Measurements from ENCODE around the gene CENPX.

CENPX gene

DNA sequence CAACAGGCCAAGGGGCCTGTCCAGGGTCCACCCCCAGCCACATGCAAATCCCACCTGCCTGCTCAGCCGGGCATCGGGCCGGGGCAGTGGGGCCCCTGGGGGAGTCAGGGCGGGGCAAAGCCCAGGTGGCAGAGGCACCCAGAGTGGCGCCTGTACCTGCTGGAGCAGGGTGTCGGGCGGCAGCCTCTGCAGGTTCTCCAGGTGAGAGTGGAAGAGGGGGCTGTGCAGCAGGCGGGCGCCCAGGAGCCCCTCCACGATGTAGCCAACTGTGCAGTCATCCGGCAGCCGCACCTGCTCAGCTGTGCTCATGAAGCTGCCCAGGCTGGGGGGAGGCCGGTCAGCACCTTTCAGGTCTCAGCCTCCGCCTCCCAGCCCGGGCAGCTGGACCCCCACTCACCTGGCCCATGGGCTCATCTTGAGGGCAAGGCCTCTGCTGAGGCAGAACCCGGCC lies 26.9 kb upstream of the CENPX start:
- H3K36me3 ChIP-seq (ENCODE audit: control insufficient read depth in 5 of 5, insufficient read depth in 5 of 5, low read length in 5 of 5), result peaks cover 0 to 47% (median 35%) of the 10 kb centered on the region in 5 donors
- no peak overlapping the region for H3K27ac ChIP-seq (ENCODE audit: low read depth, low read length)
- no peak overlapping the region for H3K9ac ChIP-seq (ENCODE audit: low read length in 5 of 5)
- H3K4me3 ChIP-seq (ENCODE audit: low read depth in 1 of 5, low read length in 5 of 5), result no peak overlapping the region
- peaks cover 4 to 41% (median 30%) of the 10 kb centered on the region in 5 donors for H3K4me1 ChIP-seq (ENCODE audit: control insufficient read depth in 5 of 5, insufficient read depth in 5 of 5, low read length in 5 of 5)
- no peaks in the 10 kb centered on the region for H3K9me3 ChIP-seq (ENCODE audit: control insufficient read depth in 5 of 5, low read length in 5 of 5)
- no peaks in the 10 kb centered on the region for H3K27me3 ChIP-seq (ENCODE audit: control insufficient read depth in 5 of 5, insufficient read depth in 4 of 5, low read length in 5 of 5)

GRCh38 chr17:82049106-82049505 lies 26.4 kb upstream of the CENPX start:
- Histone ChIP-seq H3K27ac (ENCODE audit: low read depth, low read length) (no peak overlapping the region), H3K36me3 (ENCODE audit: control insufficient read depth in 5 of 5, insufficient read depth in 5 of 5, low read length in 5 of 5) (peaks cover 0 to 42% (median 30%) of the 10 kb centered on the region in 5 donors), H3K27me3 (ENCODE audit: control insufficient read depth in 5 of 5, insufficient read depth in 4 of 5, low read length in 5 of 5) (no peaks in the 10 kb centered on the region), H3K4me3 (ENCODE audit: low read depth in 1 of 5, low read length in 5 of 5) (no peak overlapping the region), H3K4me1 (ENCODE audit: control insufficient read depth in 5 of 5, insufficient read depth in 5 of 5, low read length in 5 of 5) (peaks cover 4 to 39% (median 30%) of the 10 kb centered on the region in 5 donors), H3K9ac (ENCODE audit: low read length in 5 of 5) (no peak overlapping the region), H3K9me3 (ENCODE audit: control insufficient read depth in 5 of 5, low read length in 5 of 5) (no peaks in the 10 kb centered on the region)

DNA sequence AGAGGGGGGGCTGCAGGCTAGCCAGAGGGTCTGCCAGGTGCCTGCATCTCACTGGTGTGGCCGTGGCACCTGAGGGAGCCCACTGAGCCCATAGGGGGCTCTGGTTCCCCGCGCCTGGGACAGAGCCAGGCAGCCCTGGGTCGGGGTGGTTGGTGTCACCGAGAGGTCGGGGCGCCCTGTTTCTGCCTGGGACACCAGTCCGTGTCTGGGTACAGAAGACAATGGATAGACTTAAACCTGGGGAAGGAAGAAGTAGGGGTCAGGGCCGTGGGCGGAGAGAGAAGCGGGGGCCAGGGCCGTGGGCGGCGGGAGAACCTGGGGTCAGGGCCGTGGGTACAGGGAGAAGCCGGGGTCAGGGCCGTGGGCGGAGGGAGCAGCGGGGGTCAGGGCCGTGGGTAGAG lies 25.9 kb upstream of the CENPX start:
- no peak overlapping the region for H3K9ac ChIP-seq (ENCODE audit: low read length in 5 of 5)
- H3K27ac ChIP-seq (ENCODE audit: low read depth, low read length), result no peak overlapping the region
- peaks cover 4 to 34% (median 28%) of the 10 kb centered on the region in 5 donors for H3K4me1 ChIP-seq (ENCODE audit: control insufficient read depth in 5 of 5, insufficient read depth in 5 of 5, low read length in 5 of 5)
- H3K36me3 ChIP-seq (ENCODE audit: control insufficient read depth in 5 of 5, insufficient read depth in 5 of 5, low read length in 5 of 5), result peaks cover 0 to 37% (median 25%) of the 10 kb centered on the region in 5 donors
- no peaks in the 10 kb centered on the region for H3K27me3 ChIP-seq (ENCODE audit: control insufficient read depth in 5 of 5, insufficient read depth in 4 of 5, low read length in 5 of 5)
- H3K9me3 ChIP-seq (ENCODE audit: control insufficient read depth in 5 of 5, low read length in 5 of 5), result no peaks in the 10 kb centered on the region
- H3K4me3 ChIP-seq (ENCODE audit: low read depth in 1 of 5, low read length in 5 of 5), result no peak overlapping the region

DNA sequence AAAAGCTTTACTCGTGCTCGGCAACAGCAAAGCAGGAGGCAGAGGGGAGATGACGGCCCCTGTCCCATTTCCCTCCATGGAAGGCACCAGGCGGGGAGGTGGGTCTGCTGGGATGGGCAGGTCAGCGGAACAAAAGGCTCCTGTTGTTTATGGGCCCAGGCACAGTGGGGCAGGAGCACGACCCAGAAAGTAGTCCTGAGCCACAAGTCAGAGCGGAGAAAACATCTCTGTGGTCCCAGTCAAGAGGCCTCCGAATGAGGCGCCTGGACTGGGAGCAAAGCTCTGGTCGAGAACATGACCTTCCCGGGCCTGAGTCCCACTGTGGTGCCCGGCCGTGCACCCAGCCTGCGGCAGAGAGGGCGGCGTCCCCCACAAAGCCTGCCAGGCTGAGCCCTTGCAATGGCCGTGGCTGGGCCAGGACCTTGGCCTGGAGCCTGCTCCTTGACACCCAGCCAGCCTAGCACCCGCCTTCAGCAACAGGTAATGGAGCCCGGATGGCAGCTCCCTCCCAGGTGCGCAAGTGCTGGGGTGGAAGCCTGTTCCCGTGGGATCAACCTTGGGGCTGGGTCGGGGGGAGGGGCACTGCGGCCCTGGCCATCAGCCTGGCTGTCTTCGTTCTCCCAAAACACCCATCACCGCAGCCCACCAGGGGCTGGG lies 25.4 kb upstream of the CENPX start:
- Histone ChIP-seq H3K4me3 (ENCODE audit: low read depth in 1 of 5, low read length in 5 of 5) (no peak overlapping the region), H3K27ac (ENCODE audit: low read depth, low read length) (no peak overlapping the region), H3K9me3 (ENCODE audit: control insufficient read depth in 5 of 5, low read length in 5 of 5) (no peaks in the 10 kb centered on the region), H3K9ac (ENCODE audit: low read length in 5 of 5) (no peak overlapping the region), H3K36me3 (ENCODE audit: control insufficient read depth in 5 of 5, insufficient read depth in 5 of 5, low read length in 5 of 5) (peaks cover 0 to 37% (median 25%) of the 10 kb centered on the region in 5 donors), H3K27me3 (ENCODE audit: control insufficient read depth in 5 of 5, insufficient read depth in 4 of 5, low read length in 5 of 5) (no peaks in the 10 kb centered on the region), H3K4me1 (ENCODE audit: control insufficient read depth in 5 of 5, insufficient read depth in 5 of 5, low read length in 5 of 5) (peaks cover 4 to 29% (median 23%) of the 10 kb centered on the region in 5 donors)

DNA sequence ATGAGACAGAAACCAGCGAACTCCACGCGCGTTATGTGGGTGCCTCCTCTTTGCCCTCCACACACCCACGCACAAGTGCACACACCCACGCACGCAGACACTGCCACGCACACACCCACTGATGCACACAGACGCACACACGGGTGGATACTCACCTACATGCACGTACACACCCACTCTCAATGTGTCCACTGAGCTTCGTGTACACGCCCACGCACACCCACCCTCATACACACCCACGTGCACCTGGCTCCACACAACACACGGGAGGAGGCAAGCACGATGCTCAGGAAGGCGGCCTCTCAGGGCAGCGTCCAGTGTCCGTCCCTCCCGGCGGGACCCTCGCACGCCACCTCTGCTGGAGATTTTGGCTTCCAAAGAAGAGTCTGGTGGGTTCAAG lies 24.7 kb upstream of the CENPX start:
- no peak overlapping the region for H3K9ac ChIP-seq (ENCODE audit: low read length in 5 of 5)
- peaks cover 1 to 22% (median 16%) of the 10 kb centered on the region in 5 donors for H3K4me1 ChIP-seq (ENCODE audit: control insufficient read depth in 5 of 5, insufficient read depth in 5 of 5, low read length in 5 of 5)
- no peak overlapping the region for H3K27ac ChIP-seq (ENCODE audit: low read depth, low read length)
- no peak overlapping the region for H3K4me3 ChIP-seq (ENCODE audit: low read depth in 1 of 5, low read length in 5 of 5)
- H3K9me3 ChIP-seq (ENCODE audit: control insufficient read depth in 5 of 5, low read length in 5 of 5), result no peaks in the 10 kb centered on the region
- no peaks in the 10 kb centered on the region for H3K27me3 ChIP-seq (ENCODE audit: control insufficient read depth in 5 of 5, insufficient read depth in 4 of 5, low read length in 5 of 5)
- H3K36me3 ChIP-seq (ENCODE audit: control insufficient read depth in 5 of 5, insufficient read depth in 5 of 5, low read length in 5 of 5), result peaks cover 0 to 37% (median 25%) of the 10 kb centered on the region in 5 donors

GRCh38 chr17:82046903-82047302 lies 24.2 kb upstream of the CENPX start:
- Histone ChIP-seq H3K4me3 (ENCODE audit: low read depth in 1 of 5, low read length in 5 of 5) (no peak overlapping the region), H3K9ac (ENCODE audit: low read length in 5 of 5) (no peak overlapping the region), H3K4me1 (ENCODE audit: control insufficient read depth in 5 of 5, insufficient read depth in 5 of 5, low read length in 5 of 5) (peaks cover 1 to 19% (median 13%) of the 10 kb centered on the region in 5 donors), H3K27me3 (ENCODE audit: control insufficient read depth in 5 of 5, insufficient read depth in 4 of 5, low read length in 5 of 5) (no peaks in the 10 kb centered on the region), H3K27ac (ENCODE audit: low read depth, low read length) (no peak overlapping the region), H3K36me3 (ENCODE audit: control insufficient read depth in 5 of 5, insufficient read depth in 5 of 5, low read length in 5 of 5) (peaks cover 0 to 37% (median 25%) of the 10 kb centered on the region in 5 donors), H3K9me3 (ENCODE audit: control insufficient read depth in 5 of 5, low read length in 5 of 5) (no peaks in the 10 kb centered on the region)

- Histone ChIP-seq H3K9ac (ENCODE audit: low read length in 5 of 5) (no peak overlapping the region), H3K36me3 (ENCODE audit: control insufficient read depth in 5 of 5, insufficient read depth in 5 of 5, low read length in 5 of 5) (peaks cover 0 to 37% (median 25%) of the 10 kb centered on the region in 5 donors), H3K4me3 (ENCODE audit: low read depth in 1 of 5, low read length in 5 of 5) (no peak overlapping the region), H3K4me1 (ENCODE audit: control insufficient read depth in 5 of 5, insufficient read depth in 5 of 5, low read length in 5 of 5) (peaks cover 1 to 17% (median 12%) of the 10 kb centered on the region in 5 donors), H3K27ac (ENCODE audit: low read depth, low read length) (no peak overlapping the region), H3K9me3 (ENCODE audit: control insufficient read depth in 5 of 5, low read length in 5 of 5) (no peaks in the 10 kb centered on the region), H3K27me3 (ENCODE audit: control insufficient read depth in 5 of 5, insufficient read depth in 4 of 5, low read length in 5 of 5) (no peaks in the 10 kb centered on the region)
Measured at GRCh38 chr17:82045936-82046484, 23.3 kb upstream of the CENPX start.

- Histone ChIP-seq H3K27me3 (ENCODE audit: control insufficient read depth in 5 of 5, insufficient read depth in 4 of 5, low read length in 5 of 5) (no peaks in the 10 kb centered on the region), H3K9me3 (ENCODE audit: control insufficient read depth in 5 of 5, low read length in 5 of 5) (no peaks in the 10 kb centered on the region), H3K4me1 (ENCODE audit: control insufficient read depth in 5 of 5, insufficient read depth in 5 of 5, low read length in 5 of 5) (peaks cover 0 to 8% (median 1%) of the 10 kb centered on the region in 5 donors), H3K4me3 (ENCODE audit: low read depth in 1 of 5, low read length in 5 of 5) (no peak overlapping the region), H3K9ac (ENCODE audit: low read length in 5 of 5) (no peak overlapping the region), H3K27ac (ENCODE audit: low read depth, low read length) (no peak overlapping the region), H3K36me3 (ENCODE audit: control insufficient read depth in 5 of 5, insufficient read depth in 5 of 5, low read length in 5 of 5) (peaks cover 0 to 19% (median 17%) of the 10 kb centered on the region in 5 donors)
Measured at GRCh38 chr17:82043507-82043906, 20.8 kb upstream of the CENPX start.

- Histone ChIP-seq H3K4me1 (ENCODE audit: control insufficient read depth in 5 of 5, insufficient read depth in 5 of 5, low read length in 5 of 5) (peaks cover 3 to 12% (median 4%) of the 10 kb centered on the region in 5 donors), H3K27ac (ENCODE audit: low read depth, low read length) (no peak overlapping the region), H3K27me3 (ENCODE audit: control insufficient read depth in 5 of 5, insufficient read depth in 4 of 5, low read length in 5 of 5) (no peaks in the 10 kb centered on the region), H3K9ac (ENCODE audit: low read length in 5 of 5) (no peak overlapping the region), H3K9me3 (ENCODE audit: control insufficient read depth in 5 of 5, low read length in 5 of 5) (no peaks in the 10 kb centered on the region), H3K36me3 (ENCODE audit: control insufficient read depth in 5 of 5, insufficient read depth in 5 of 5, low read length in 5 of 5) (peaks cover 0 to 12% (median 8%) of the 10 kb centered on the region in 5 donors), H3K4me3 (ENCODE audit: low read depth in 1 of 5, low read length in 5 of 5) (no peak overlapping the region)
Measured at GRCh38 chr17:82042649-82043048, 20.0 kb upstream of the CENPX start.

- Histone ChIP-seq H3K36me3 (ENCODE audit: control insufficient read depth in 5 of 5, insufficient read depth in 5 of 5, low read length in 5 of 5) (no peaks in the 10 kb centered on the region), H3K9ac (ENCODE audit: low read length in 5 of 5) (no peak overlapping the region), H3K9me3 (ENCODE audit: control insufficient read depth in 5 of 5, low read length in 5 of 5) (no peaks in the 10 kb centered on the region), H3K27me3 (ENCODE audit: control insufficient read depth in 5 of 5, insufficient read depth in 4 of 5, low read length in 5 of 5) (no peaks in the 10 kb centered on the region), H3K4me1 (ENCODE audit: control insufficient read depth in 5 of 5, insufficient read depth in 5 of 5, low read length in 5 of 5) (peaks cover 4 to 19% (median 12%) of the 10 kb centered on the region in 5 donors), H3K27ac (ENCODE audit: low read depth, low read length) (no peak overlapping the region), H3K4me3 (ENCODE audit: low read depth in 1 of 5, low read length in 5 of 5) (no peak overlapping the region)
Measured at GRCh38 chr17:82041144-82041814, 18.6 kb upstream of the CENPX start.
